NCI-H2227 treated with DMSO at 0.1 percent for 48 hours (cell line): ENCODE measurements around the gene KCND3.

ENCODE experiments used
- DNase-seq: peaks from one replicate; lab custom pipeline; 2025; lab: John Stamatoyannopoulos, UW

Gene KCND3

DNA sequence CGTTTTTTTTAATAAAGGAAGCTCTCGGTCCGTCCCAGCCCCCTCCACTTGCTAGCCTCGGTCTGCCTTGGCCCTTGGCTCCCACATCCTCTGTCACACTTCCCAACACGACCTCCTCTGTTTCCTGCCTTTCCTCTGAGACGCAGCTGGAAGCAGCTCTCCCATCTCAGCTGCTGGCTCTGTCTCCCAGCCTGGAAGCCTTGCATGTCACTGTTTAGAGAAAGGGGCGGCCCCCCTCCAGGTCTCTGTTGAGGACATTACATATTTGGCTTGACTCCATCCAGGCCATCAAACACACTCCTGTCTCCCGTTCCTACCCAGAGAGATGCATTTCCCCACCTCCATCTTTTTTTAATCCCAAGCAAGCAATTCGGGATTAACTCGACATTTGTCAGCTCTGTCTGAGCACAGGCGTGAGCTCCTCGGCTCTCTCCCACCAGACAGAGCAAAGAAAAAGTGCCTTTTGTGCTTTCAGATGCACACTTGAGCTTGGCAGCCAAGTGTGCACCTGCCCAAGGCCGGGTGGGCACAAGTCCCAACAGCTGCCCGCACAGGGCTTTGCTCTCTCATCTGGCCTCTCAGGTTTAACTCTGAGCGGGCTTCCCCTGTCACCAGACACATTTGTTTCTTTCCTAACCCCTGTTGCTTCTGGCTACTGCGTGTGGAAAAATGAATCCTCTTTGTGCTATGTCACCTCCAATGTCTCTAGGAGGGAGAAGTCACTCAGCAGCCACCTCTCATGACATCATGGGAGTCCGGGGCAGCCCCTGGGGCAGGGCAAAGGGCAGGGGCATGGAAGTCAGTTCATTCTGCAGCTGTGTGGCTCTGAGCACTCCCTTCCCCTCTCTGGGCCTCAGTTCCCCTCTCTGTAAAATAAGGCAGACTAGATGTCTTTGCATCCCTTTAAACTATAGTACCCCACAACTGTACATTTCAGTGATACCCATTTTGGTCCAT is 108.3 kb downstream of the KCND3 start:
- no peak for DNase-seq

DNA sequence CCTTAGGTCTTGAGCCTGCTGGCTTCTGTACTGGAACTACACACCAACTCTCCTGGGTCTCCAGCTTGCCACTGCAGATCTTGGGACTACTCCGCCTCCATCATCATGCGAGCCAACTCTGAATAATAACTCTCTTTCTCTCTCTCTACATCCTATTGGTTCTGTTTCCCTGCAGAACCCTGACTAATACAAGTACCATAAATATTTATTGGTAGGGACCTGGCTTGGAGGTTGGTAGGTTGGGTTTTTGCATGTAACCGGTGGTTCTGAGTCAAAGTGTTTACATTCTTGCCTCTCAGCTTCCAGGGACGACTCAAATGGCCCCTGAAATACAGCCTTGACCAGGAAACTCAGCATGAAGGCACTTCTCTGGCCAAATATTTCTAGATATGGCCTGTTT is 110.4 kb downstream of the KCND3 start:
- no peak for DNase-seq

DNA sequence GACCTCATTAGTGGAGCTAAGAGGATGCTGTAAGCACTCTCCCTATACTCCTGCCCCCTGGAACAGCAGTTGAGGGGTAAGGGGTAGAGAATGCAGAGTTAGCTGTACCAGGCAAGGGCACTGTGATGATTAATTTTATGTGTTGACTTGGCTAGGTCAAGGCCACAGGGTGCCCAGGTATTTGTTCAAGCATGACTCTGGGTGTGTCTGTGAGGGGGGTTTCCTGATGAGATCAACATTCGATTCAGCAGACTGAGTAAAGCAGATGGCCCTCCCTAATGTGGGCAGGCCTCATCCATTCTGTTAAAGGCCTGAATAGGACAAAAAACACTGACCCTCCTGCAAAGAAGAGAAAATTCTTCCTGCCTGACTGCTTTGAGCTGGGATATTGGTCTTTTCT is 110.8 kb downstream of the KCND3 start:
- no peak for DNase-seq

DNA sequence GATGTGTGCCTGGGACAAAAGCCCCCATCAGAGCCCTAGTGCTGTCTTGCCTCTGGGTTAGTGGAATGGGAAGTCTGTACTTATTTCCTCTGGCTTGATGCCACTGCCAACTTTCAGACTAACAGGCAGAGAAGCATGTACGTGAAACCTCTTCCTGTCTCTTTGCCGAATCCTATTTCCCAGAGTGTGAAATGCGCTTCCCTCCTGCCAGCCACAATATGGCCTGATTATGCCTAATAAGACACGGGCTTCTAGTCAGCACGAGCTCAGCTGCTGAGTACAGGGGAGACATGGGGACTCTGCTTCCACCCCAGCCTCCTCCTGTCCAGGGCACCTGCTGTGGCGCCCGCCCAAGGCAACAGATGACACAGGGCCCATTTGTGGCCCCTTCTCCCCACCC is 111.4 kb downstream of the KCND3 start:
- no peak for DNase-seq

DNA sequence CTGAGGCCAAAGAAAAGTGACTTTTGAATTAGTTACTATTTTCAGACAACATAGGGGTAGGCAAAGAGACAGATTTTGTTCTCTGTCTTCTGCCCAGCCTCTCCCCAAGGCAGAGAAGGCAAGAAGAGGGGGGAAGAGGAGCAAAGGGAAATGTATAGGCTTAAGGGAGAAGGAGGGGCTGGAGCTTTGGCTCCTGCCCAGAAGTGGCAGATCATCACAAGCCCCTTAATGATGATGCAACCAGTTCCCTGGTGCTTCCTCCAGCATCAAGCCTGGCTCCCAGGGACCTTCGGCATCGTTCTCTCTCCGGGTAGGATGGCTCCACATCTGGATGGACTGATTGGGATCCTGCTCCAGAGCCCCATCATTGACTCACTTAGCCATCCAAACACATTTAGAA is 112.8 kb downstream of the KCND3 start:
- no peak for DNase-seq

DNA sequence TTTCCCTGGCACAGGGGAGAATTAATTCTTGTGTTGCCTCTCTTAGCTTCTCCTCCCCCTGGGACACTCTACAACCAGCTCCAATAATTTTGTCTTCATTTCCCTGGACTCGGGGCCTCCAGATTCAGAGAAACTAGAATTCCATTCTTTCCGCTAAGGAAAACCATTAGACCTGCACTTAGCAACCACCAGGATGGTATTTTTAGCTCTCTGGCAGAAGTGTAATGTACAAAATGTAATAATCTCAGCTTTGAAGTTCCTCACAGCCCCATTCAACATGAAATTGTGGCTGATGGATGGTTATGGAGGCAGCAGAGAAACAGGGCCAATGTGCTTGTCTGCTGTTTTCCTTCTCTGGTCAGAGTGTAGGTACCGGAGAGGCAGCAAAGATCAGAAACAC is 113.8 kb downstream of the KCND3 start:
- no peak for DNase-seq

DNA sequence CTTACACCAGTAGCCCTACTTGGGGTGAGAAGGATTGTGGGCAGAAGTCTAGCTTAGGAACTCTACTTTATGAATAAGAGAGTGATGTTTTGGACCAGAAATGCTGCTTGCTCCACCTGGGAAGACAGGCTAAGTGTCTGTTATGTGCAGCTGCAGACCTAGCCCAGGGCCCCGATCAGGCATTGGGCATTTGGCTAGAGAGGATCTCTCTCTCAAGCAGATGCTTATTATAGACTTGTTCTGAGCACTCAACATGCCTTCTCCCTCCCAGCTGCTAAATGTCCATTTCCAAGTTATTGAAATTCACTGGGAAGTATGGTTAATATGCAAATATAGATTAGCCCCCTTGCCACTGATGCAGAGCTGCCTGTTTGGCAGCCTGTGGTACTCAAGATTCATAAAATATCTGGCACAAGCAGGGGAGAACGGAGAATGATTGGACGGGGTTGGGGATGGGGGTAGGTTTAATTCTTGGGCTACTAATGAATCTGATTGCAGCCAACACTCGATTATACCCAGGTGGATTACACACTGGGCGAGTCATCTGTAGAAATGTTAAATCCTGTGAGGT is 115.9 kb downstream of the KCND3 start:
- DNase-seq = no peak

DNA sequence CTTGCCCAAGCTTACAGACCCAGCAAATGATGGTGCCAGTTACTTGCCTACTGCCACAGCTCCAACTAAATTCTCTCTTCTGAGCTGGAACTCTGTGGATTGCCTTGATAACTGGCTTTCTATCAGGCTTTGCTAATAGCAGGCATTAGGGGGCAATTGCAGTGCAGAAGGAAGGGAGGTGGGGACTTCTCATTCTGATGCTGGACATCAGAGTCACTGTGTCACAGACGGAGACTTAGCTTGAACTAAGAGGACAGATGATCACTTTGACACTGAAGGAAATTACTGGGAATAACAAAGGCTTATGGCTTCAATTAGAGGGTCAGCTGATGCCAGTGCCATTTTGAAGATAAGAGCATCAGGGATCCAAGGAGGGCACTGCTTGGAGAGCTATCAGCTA is 119.3 kb downstream of the KCND3 start:
- DNase-seq = no peak

DNA sequence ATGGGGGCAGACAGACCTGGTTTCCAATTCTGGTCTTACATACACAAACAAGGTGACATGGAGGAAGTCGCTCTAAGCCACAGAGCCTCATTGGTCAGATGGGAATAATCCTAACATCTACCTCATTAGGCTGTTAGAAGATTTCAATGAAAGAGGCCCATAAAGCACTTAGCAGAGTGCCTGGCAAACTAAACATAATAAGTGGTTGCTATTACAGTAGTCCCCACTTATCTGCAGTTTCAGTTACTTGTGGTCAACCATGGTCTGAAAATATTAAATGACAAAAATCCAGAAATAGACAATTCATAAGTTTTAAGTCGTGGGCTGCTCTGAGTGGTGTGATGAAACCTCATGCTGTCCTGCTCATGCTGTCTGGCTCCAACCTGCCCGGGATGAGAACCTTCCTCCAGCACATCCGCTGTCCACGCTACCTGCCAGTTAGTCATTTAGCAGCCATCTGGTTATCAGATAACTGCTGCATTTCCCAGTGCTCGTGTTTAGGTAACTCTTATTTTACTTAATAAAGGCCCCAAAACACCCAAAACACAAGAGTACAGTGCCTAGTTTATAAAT is 121.5 kb downstream of the KCND3 start:
- DNase-seq = peak; percentile 22

DNA sequence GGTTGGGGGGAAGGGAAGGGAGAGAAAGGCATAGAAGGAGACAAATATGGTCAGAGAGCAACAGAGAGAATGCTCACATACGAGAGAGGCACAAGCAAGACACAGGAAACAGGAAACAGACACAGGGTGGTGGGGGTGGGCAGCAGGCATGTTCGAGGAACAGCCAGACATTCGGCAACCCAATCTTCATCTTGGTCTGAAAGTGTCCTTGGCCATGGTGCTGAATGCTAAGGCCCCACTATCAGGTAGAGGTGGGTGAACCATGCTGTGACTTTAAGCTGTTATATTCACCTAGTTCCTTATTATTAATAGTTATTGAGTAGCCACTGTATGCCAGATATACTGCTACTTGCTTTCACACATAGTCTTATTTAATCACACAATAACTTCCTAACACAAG is 124.6 kb downstream of the KCND3 start:
- DNase-seq = no peak

DNA sequence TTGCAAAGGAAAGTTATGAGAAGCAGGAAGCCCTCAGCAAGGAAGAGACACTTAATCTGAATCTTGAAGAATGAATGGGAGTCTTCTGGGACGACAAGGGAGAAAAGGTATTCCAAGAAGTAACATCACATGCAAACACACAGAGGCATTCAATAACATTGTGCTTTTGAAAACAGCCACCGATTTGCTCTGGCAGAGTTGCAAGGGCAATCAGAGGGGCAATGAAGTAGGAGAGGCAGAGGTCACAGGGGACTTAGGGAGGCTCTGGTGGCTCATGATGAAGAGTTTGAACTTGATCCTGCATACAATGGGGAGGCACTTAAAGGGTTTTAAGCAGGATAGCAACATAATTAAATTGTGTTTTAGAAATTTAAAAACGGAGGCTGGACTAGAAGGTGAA is 126.1 kb downstream of the KCND3 start:
- no peak for DNase-seq

DNA sequence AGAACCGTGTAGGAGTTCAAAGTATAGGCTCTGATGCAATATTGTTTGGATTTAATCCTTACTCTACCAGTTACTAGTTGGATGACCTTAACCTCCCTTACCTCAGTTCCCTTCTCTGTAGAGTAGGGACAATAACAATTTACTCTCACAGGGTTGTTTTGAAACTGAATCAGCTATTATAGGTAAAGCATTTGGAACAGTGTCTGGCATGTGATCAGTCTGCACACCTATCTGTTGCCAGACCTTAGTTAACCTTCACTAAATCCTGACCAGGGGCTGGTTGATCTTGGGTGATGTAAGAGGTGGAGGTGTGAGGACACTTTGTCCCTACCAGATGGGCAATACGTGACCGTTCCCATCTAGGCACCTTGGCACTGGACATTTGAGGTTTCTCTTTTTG is 126.9 kb downstream of the KCND3 start:
- no peak for DNase-seq

DNA sequence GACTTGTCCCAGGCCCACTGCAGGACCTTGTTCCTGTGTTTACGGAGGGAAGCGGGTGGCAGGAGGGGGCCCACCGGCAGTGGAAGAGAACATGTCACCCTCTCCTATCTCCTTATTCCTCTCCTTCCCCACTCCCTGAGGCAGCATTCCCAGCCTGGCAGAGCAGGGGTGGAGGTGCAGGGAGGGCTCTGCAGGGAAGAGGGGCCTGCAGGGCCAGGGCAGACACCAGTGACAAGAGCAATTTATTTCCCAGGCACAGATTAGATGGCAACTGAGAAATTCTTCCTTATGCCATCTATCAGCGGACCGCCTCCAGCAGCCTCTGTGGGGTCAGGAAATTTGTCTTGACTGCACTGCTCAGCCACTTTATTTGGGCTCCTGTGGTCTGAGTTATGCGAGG is 127.9 kb downstream of the KCND3 start:
- no peak for DNase-seq

DNA sequence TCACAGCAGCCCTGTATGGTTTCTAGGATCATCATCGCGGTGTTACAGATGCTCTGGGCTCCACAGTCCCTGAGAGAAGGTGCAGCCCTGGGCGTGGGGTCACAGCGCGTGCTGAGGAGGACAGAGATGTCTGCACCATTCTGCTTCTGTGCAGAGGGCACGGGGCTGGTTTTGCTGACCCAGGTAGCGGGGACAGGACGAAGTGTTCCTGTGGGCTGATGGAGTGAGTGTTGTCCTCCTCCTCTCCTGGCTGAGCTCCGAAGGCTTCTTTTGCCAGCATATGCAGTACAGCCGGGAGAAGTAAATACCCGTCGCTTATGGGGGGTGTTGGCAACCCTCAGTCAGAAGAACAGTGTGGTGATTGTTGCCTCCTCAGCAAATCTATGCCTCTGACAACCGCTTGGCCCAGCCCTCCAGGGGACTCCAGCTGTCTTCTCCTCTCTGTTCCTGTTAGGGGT is 132.2 kb downstream of the KCND3 start:
- no peak for DNase-seq

DNA sequence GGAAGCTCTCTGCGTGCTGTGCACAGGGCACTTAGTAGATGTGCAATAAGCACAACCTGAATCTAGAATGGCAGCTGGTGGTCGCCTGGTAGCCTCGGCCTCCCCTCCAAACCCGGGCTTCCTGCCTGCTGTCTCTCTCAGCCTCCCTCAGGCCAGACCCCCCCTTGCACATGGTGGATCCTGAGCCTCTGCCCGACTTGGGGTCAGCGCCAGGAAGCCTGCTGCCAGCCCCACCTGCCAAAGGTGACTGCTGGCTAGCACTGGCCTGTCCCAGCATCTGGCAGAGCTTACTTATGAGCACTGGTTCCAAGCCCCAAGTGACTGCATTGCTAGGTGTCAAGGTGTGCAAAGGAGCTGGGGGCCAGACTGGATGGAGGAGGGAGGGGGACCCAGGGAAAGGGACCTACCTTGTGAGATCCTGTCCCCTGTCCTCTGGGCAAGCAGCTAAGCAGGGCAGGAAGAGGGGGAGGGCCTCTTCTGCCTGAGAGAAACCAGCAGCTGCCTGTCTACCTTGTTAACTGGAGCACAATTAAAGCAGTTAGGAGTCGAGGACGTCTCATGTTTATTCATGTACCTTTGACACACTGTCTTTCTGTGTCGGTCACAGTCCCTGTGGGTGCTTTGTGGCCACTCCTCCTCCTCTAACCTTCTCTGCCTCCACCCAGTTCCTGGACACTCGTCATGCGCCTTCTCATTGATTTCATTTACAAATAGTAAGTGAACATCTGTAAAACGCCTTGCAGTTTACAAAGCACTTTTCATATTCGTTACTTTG is 132.9 kb downstream of the KCND3 start:
- DNase-seq = no peak

DNA sequence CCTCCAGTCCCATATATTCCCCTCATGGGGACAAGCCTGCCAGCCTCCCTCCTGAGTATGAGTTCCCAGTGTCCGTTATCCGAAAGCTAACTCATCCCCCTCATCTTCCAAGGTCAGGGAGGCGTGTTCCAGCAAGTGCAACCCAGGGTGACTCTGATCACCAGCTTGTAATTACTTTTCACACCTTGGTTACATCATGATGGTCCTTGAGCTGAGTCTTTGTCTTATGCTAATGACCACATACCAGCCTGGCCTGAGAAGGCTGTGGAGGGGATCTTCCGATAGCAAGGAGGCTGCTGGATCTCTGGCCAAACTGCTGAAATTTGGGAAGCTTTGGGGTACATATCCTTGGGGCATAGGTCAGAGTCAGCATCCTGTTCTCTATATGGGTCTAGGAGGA is 134.2 kb downstream of the KCND3 start:
- no peak for DNase-seq

DNA sequence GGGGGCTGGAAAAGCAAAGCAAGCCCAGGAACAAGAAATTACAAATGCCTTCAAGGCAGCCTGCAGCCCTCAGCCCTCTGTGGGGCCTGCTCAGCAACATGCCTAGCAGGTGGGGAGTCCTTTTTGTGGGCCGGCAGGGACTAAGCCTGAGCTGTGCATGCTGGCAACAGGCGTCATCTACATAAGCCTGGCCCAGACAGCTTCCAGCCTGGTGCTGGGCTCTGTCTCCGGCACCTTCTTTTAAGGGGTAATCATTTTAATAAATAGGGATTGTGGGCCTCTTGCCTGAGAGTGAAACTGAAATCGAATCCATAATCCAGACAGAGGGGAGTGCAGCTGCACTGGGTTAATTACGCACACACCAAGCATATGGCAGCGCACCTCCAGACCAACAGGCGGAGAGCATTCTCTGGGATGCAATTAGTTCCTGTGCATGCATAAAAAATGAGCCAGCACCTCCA is 137.2 kb downstream of the KCND3 start:
- peak; percentile 50 for DNase-seq

DNA sequence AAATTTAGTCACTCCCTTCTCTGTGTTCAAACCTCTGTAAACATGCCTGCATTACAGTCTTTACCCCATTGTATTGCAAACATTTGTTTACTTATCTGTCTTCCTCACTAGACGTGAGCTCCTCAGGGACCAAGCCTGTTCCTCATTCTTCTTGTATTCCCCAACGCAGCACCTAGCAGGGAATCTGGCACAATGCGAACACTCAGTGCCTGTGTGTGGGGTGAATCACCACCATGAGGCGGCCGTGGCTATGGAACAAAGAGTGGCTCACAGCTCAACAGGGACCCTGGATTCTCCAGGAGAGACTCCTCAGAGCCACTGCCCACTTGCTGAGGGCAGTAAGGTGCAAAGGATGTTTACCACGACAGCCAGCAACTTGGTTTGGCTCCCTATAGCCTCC is 137.9 kb downstream of the KCND3 start:
- no peak for DNase-seq

DNA sequence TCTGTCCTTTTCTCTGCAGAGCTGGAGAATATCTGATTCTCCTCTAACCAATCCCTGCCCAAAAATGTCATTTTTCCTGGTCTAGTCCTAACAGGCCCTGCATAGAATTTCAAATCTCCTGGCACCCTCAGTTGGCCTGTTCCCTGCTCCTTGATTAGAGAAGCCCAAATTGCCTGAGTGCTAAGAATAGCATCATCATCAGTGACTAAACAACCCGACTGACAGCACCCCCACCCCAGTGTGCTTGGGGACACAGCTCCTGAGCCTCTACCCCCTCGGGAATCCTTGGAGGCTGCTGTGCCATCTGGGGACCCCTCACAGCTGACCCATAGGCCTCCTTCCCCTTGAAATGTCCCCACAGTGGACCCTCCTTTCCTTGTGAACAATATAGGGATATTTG is 139.4 kb downstream of the KCND3 start:
- no peak for DNase-seq

DNA sequence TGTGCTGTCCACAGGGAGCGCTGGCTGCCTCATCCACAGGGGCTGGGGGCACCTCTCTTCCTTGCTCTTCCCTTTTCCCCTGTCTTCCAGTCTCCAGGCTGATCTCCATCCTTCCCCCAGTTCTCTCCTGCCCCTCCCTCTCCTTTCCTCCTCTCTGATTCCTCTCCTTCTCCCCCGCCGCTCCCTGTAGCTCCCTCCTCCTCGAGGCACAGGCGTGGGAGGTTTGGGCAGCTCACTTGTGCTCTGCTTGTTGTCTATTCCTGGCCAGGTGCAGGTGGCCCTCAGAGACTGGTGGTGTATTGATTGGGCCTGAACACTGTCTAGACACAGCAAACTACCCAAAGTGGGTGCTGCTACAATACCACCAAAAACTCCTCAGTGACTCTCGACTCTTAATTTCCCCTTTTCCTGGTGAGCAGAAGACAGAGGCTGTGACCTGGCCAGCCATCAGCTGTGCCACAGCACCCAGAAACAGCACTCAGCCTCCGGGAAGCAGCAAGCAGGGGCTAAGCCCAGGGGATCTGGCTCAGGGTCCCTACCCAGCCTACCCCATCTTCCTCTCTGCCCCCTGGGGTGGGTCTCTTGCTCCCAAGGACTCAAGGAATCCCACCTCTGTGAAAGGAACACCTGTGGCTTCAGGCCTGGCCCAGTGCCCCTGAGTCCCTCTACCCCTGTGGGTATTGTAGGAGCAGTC is 140.5 kb downstream of the KCND3 start:
- no peak for DNase-seq

DNA sequence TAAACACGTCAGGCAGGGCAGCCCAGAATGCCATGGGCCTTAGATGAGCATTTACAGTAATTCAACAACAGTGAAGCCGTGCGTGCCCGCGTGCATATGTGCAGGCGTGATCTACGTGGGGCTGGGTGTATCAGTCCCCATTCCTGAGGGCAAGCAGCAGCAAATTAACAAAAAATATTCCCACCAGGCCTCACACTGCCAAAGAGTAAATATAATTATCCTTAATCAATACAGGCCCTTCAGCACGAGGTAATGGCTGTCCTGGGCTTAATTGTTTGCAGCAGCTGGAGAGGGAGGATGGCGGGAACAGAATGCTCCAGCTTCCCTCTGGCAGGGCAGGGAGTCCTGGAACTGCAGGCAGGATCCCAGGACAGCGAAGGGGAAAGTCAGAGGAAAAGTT is 142.0 kb downstream of the KCND3 start:
- no peak for DNase-seq

DNA sequence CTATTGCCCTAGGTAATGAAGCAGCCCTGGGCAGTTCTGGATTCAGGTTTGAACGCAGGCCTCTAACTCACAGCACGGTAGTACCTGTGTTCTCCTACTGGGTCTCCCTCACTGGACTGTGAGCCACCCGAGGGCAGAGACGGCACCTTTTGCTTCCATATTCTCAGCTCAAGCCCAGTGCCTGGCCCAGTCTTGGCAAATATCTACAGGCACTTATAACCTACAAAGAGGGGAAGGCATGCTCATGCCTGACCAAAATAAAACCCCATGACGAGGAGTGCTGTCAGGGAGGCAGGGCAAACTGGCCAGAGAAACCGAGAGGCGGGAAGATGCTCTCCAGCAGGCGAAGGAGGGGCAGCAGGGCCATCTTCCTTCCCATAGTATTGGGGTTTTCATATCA is 142.6 kb downstream of the KCND3 start:
- no peak for DNase-seq
